LNCAP (cell line): Measurements from ENCODE around the gene NR5A2.

Source experiments
- CTCF ChIP-seq: fragments of 450-650 bp; IDR thresholded peaks from 2 replicates; pipeline ENCODE4 v1.5.1; 2017; ENCODE audit warnings: mild to moderate bottlenecking

Gene NR5A2

GRCh38 chr1:200217703-200218102, 190.2 kb downstream of the NR5A2 start:
- TF ChIP-seq CTCF, result no peak

- no peak for TF ChIP-seq CTCF
These were observed 194.2 kb downstream of the NR5A2 start for GRCh38 chr1:200221614-200222282.

GRCh38 chr1:200223207-200223606, 195.7 kb downstream of the NR5A2 start:
- TF ChIP-seq CTCF, result no peak

- TF ChIP-seq CTCF, result no peak
These were observed 196.1 kb downstream of the NR5A2 start for GRCh38 chr1:200223613-200224012.

GRCh38 chr1:200224315-200224714, 196.8 kb downstream of the NR5A2 start:
- no peak for TF ChIP-seq CTCF

- no peak for TF ChIP-seq CTCF
These were observed 198.9 kb downstream of the NR5A2 start for GRCh38 chr1:200226268-200226968.

GRCh38 chr1:200226969-200227303, 199.4 kb downstream of the NR5A2 start:
- TF ChIP-seq CTCF, result no peak
